Astrocyte of the spinal cord (primary cell): ENCODE data around the gene FUT1.

Source experiments
- DNase-seq: peaks from one replicate; pipeline ENCODE4 v3.0.0; 2011; ENCODE audit warnings: low read depth, low spot score
- H3K4me3 ChIP-seq: 2 replicates; pipeline ENCODE4 v1.5.1; 2011; ENCODE audit warnings: low read depth, mild to moderate bottlenecking, low read length, moderate library complexity
- CTCF ChIP-seq: IDR thresholded peaks from 2 replicates; pipeline ENCODE4 v1.5.1; 2012; ENCODE audit warnings: low read depth, mild to moderate bottlenecking, low read length, inconsistent platforms
- in situ Hi-C: cut with HindIII; loops from 2 replicates; pipeline ENCODE4 v1.10.0; 2017; ENCODE audit warnings: low sequenced_read_pairs

The FUT1 gene

GRCh38 chr19:48779636-48780035 is 27.2 kb upstream of the FUT1 start:
- no peak for DNase-seq
- in situ Hi-C loops = no loop called here
- TF ChIP-seq CTCF = no peak
- H3K4me3 ChIP-seq = no peak overlapping the region

- DNase-seq = no peak
- no peak overlapping the region for H3K4me3 ChIP-seq
- in situ Hi-C loops = no loop called here
- no peak for TF ChIP-seq CTCF
These were observed 25.3 kb upstream of the FUT1 start for GRCh38 chr19:48777720-48778119.

GRCh38 chr19:48777139-48777538 is 24.7 kb upstream of the FUT1 start:
- no peak for DNase-seq
- TF ChIP-seq CTCF = no peak
- no peak overlapping the region for H3K4me3 ChIP-seq
- in situ Hi-C loops = no loop called here

GRCh38 chr19:48772503-48772953 is 20.1 kb upstream of the FUT1 start:
- in situ Hi-C loops = no loop called here
- no peak overlapping the region for H3K4me3 ChIP-seq
- no peak for DNase-seq
- TF ChIP-seq CTCF = no peak

GRCh38 chr19:48770734-48771472 is 18.5 kb upstream of the FUT1 start:
- no peak overlapping the region for H3K4me3 ChIP-seq
- no peak for TF ChIP-seq CTCF
- DNase-seq = no peak
- in situ Hi-C loops = no loop called here

- H3K4me3 ChIP-seq = no peak overlapping the region
- in situ Hi-C loops = no loop called here
- TF ChIP-seq CTCF = no peak
- DNase-seq = no peak
These were observed 17.8 kb upstream of the FUT1 start for GRCh38 chr19:48770266-48770665.
